Breast epithelium (tissue), 4 donors: ENCODE results near the gene YPEL4. TPM values are rescaled to one million over a fixed set of nuclear protein-coding genes. Genes with fewer than 3 reads are reported as not detected.

Experiments used
- DNase-seq, 2 donors: peaks; one replicate each; pipeline ENCODE4 v3.0.0-alpha.2; 2019; ENCODE audit warnings: low spot score in 2 of 2
- H3K27ac ChIP-seq, 2 donors: fragments of 200-600 bp; sonication (generic) in 1 of 2; one replicate each; pipeline ENCODE4 v1.5.1; 2016 to 2019; ENCODE audit warnings: mild to moderate bottlenecking in 1 of 2
- H3K27me3 ChIP-seq, 2 donors: fragments of 200-600 bp; sonication (generic) in 1 of 2; one replicate each; pipeline versions ENCODE4 v1.5.1 to v1.6.0; 2017 to 2019; ENCODE audit warnings: control low read depth in 1 of 2, mild to moderate bottlenecking in 1 of 2
- H3K36me3 ChIP-seq: fragments of 200-600 bp; one replicate; pipeline ENCODE4 v1.5.1; 2019
- H3K4me1 ChIP-seq, 2 donors: fragments of 200-600 bp; sonication (generic); one replicate each; pipeline ENCODE4 v1.5.1; 2016 to 2019; ENCODE audit warnings: control low read depth in 1 of 2
- H3K4me3 ChIP-seq, 3 donors: fragments of 200-600 bp; sonication (generic); 1 replicate in 2 of 3; 2 replicates in 1 of 3; pipeline ENCODE4 v1.5.1; 2016 to 2019; ENCODE audit warnings: mild to moderate bottlenecking in 3 of 3, moderate library complexity in 2 of 3
- H3K9me3 ChIP-seq, 2 donors: fragments of 200-600 bp; sonication (generic) in 1 of 2; one replicate each; pipeline ENCODE4 v1.5.1; 2016 to 2019; ENCODE audit warnings: control low read depth in 1 of 2
- POLR2A ChIP-seq: fragments of 450-650 bp; IDR thresholded peaks from one replicate; pipeline ENCODE4 v1.6.1; 2016; ENCODE audit warnings: antibody characterized with exemption, mild to moderate bottlenecking, moderate library complexity
- POLR2AphosphoS5 ChIP-seq, 3 donors: sonication (generic); formaldehyde crosslinking; IDR thresholded peaks; one replicate each; pipeline ENCODE4 v1.6.1; 2017; ENCODE audit warnings: antibody characterized with exemption in 3 of 3
- intact Hi-C: fragments of 100-400 bp; cut with DNase I; formaldehyde crosslinking; loops from one replicate; pipeline ENCODE4 v1.15.1; 2023; ENCODE audit warnings: low total_unique reads
- total RNA-seq, 3 donors: library from RNA; depleted of rRNA; stranded (reverse); fragments of >200 nt; gene quantifications; one replicate each; pipeline ENCODE4 v1.1.0, GENCODE V29; 2016
- TF ChIP-seq, protein P1 (sequence below), 3 donors: fragments of 450-650 bp; IDR thresholded peaks; one replicate each; pipeline ENCODE4 v1.5.1; 2016 to 2017; ENCODE audit warnings: antibody characterized with exemption in 3 of 3, mild to moderate bottlenecking in 3 of 3, moderate library complexity in 3 of 3

Gene YPEL4
- total RNA-seq, 3 donors from 2014 or later = 1.1 to 2.3 (median 2.0) TPM

DNA sequence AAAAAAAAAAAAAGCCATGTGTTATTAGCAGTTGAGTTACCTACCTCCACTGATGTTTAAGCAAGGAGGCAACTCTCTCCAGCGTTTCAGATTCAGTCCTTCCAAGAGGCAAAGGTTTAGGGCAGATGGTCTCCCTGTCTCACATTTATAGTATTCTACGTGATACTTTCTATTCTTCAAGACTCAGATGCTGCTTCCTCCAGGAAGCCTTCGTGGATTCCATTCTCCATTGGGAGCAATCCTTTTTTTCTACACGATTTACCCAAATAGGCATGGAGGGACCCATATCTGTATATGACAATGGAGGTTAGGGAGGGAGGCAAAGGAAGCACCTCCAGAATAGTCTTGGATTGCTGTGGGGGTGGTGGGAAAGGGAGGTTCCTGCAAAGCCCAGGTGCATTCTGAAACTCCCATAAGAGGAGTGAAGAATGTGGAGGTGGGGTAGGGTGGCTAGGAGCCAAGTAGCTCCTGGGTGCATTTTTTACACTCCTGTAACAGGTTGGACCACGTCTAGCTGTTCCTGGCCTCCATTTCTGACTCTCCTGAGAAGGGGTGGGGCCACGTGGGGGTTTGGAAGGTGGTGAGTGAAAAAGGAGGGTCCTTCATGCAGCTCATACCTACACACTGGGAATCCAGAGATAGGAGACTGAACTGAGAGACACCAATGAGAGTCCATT, 16.2 kb downstream of the YPEL4 start:
- no peak for DNase-seq
- Histone ChIP-seq H3K4me1 (no peaks in the 10 kb centered on the region), H3K27ac (no peak overlapping the region), H3K4me3 (no peak overlapping the region), H3K9me3 (no peaks in the 10 kb centered on the region), H3K36me3 (no peaks in the 10 kb centered on the region), H3K27me3 (no peaks in the 10 kb centered on the region)
- TF ChIP-seq POLR2AphosphoS5 (IDR thresholded peaks at IDR 0.05) = no peak
- TF ChIP-seq, protein P1, sequence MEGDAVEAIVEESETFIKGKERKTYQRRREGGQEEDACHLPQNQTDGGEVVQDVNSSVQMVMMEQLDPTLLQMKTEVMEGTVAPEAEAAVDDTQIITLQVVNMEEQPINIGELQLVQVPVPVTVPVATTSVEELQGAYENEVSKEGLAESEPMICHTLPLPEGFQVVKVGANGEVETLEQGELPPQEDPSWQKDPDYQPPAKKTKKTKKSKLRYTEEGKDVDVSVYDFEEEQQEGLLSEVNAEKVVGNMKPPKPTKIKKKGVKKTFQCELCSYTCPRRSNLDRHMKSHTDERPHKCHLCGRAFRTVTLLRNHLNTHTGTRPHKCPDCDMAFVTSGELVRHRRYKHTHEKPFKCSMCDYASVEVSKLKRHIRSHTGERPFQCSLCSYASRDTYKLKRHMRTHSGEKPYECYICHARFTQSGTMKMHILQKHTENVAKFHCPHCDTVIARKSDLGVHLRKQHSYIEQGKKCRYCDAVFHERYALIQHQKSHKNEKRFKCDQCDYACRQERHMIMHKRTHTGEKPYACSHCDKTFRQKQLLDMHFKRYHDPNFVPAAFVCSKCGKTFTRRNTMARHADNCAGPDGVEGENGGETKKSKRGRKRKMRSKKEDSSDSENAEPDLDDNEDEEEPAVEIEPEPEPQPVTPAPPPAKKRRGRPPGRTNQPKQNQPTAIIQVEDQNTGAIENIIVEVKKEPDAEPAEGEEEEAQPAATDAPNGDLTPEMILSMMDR (IDR thresholded peaks at IDR 0.05) = no peak
- no peak for TF ChIP-seq POLR2A
- intact Hi-C loops = no loop called here

DNA sequence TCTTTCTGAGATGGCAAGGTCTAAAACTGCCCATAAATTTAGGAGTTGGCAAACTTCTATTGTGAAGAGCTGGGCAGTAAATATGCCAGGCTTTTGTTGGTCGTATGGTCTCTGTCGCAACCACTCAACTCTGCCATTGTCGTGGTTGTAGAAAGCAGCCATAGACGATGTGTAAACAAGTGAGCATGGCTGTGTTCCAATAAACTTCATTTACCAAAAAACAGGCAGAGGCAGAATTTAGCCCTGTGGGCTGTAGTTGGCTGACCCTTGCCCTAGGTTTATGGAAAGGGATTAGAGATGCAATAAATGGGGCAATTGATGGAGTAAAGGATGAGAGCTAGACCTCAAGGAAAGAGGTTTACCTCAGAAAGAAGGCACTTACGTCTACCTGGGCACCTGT, 17.6 kb downstream of the YPEL4 start:
- no peaks in the 10 kb centered on the region for H3K27me3 ChIP-seq
- TF ChIP-seq, protein P1 (IDR thresholded peaks at IDR 0.05) = no peak
- no peak for TF ChIP-seq POLR2A
- no peak for TF ChIP-seq POLR2AphosphoS5 (IDR thresholded peaks at IDR 0.05)
- intact Hi-C loops = no loop called here

DNA sequence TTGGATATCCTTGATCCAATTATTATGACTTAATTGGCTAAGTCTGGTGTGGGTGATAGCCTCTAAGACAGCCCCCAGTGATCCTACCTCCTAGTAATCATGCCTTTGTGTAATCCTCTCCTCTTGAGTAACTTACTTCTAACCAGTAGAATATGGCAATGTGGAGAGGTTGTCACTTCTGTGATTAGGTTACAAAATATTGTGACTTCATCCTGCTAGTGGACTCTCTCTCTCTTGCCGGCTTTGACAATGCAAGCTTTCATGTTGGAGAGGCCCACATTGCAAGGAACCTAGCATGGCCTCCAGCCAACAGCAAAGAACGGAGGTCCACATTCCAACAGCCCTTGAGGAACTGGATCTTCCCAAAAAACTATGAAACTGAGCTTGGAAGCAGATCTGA, 19.5 kb downstream of the YPEL4 start:
- Histone ChIP-seq H3K4me3 (no peak overlapping the region), H3K4me1 (no peaks in the 10 kb centered on the region), H3K9me3 (no peaks in the 10 kb centered on the region), H3K27ac (no peak overlapping the region), H3K36me3 (no peaks in the 10 kb centered on the region), H3K27me3 (no peaks in the 10 kb centered on the region)
- intact Hi-C loops = no loop called here
- DNase-seq = no peak
- TF ChIP-seq, protein P1 (IDR thresholded peaks at IDR 0.05) = no peak
- TF ChIP-seq POLR2AphosphoS5 (IDR thresholded peaks at IDR 0.05) = no peak
- no peak for TF ChIP-seq POLR2A

More for the DNA sequence above, 17.6 kb downstream of the YPEL4 start:
- H3K4me3 ChIP-seq = no peak overlapping the region
- no peaks in the 10 kb centered on the region for H3K36me3 ChIP-seq
- no peak for DNase-seq
- H3K4me1 ChIP-seq = no peaks in the 10 kb centered on the region
- H3K9me3 ChIP-seq = no peaks in the 10 kb centered on the region
- no peak overlapping the region for H3K27ac ChIP-seq

DNA sequence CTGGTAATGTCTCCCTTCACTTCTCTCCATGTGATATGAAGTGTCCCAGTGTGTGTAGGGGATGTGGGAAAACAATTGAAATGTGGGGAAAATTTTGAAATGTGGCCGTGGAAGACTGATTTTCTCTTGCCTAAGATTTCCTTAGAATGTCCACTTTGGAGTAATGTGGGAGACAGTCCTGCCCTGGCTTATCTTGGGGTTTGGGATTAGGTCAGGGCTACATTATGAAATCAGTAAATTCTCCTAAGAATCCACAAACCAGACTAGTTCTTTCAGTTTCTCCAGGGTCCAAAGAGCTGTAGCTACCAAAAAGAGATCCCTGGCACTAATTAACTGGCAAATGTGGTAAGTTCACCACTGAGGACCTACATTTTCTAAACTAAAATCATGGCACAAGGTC, 22.8 kb downstream of the YPEL4 start:
- no peak for TF ChIP-seq POLR2AphosphoS5 (IDR thresholded peaks at IDR 0.05)
- TF ChIP-seq POLR2A = no peak
- TF ChIP-seq, protein P1 (IDR thresholded peaks at IDR 0.05) = no peak
- intact Hi-C loops = no loop called here
- Histone ChIP-seq H3K4me1 (no peaks in the 10 kb centered on the region), H3K27ac (no peak overlapping the region), H3K4me3 (no peak overlapping the region), H3K9me3 (no peaks in the 10 kb centered on the region), H3K27me3 (no peaks in the 10 kb centered on the region), H3K36me3 (no peaks in the 10 kb centered on the region)
- no peak for DNase-seq

DNA sequence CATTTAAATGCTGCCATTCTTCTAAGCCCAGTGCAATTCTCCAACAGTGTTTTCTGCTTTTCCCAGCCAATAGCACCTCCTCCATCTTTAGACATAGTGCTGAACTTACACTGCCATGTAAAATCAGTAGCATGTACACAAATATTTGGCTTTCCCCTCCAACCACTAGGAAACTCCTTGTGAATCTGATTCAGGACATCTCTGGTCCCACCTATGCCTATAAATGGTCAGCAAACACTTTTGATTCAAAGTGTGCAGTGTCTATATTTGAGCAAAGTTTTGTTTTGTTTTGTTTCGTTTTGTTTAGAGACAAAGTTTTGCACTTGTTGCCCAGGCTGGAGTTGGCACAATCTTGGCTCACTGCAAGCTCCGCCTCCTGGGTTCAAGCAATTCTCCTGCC, 24.8 kb downstream of the YPEL4 start:
- Histone ChIP-seq H3K4me3 (no peak overlapping the region), H3K9me3 (peaks cover 0 to 1% of the 10 kb centered on the region in 2 donors), H3K36me3 (no peaks in the 10 kb centered on the region), H3K4me1 (no peaks in the 10 kb centered on the region), H3K27ac (no peak overlapping the region), H3K27me3 (no peaks in the 10 kb centered on the region)
- intact Hi-C loops = no loop called here
- TF ChIP-seq, protein P1 (IDR thresholded peaks at IDR 0.05) = no peak
- TF ChIP-seq POLR2AphosphoS5 (IDR thresholded peaks at IDR 0.05) (no peak), POLR2A (no peak)
- no peak for DNase-seq
